Measurements from ENCODE around the gene ELOVL5.
"Not testable (repeated sequence)": the region's sequence is repeated elsewhere in the genome, so short reads cannot be mapped to it uniquely, and the experiment has no call there.

The ELOVL5 gene

GRCh38 chr6:53348371-53349208 lies at the start of gene ELOVL5:
Gene ELOVL5 (minus strand): TSS chr6:53348950. CDS start chr6:53295699, 53,251 bp downstream.
- DNase-seq = peak; percentile 100

GRCh38 chr6:53397283-53397682 lies 48.5 kb upstream of the ELOVL5 start:
- DNase-seq = no peak

GRCh38 chr6:53395986-53396385 lies 47.2 kb upstream of the ELOVL5 start:
- no peak for DNase-seq

- DNase-seq = no peak
Measured at GRCh38 chr6:53394704-53395103, 46.0 kb upstream of the ELOVL5 start.

- no peak for DNase-seq
Measured at GRCh38 chr6:53391170-53391569, 42.4 kb upstream of the ELOVL5 start.

GRCh38 chr6:53390010-53390409 lies 41.3 kb upstream of the ELOVL5 start:
- DNase-seq = no peak

- not testable (repeated sequence) for DNase-seq
Measured at GRCh38 chr6:53388615-53389014, 39.9 kb upstream of the ELOVL5 start.

- DNase-seq = no peak
Measured at GRCh38 chr6:53382421-53382820, 33.7 kb upstream of the ELOVL5 start.

- no peak for DNase-seq
Measured at GRCh38 chr6:53378208-53378607, 29.5 kb upstream of the ELOVL5 start.

GRCh38 chr6:53377793-53378192 lies 29.0 kb upstream of the ELOVL5 start:
- no peak for DNase-seq

GRCh38 chr6:53377289-53377688 lies 28.5 kb upstream of the ELOVL5 start:
- DNase-seq = no peak

- no peak for DNase-seq
Measured at GRCh38 chr6:53376661-53377226, 28.0 kb upstream of the ELOVL5 start.

GRCh38 chr6:53375847-53376246 lies 27.1 kb upstream of the ELOVL5 start:
- no peak for DNase-seq

GRCh38 chr6:53373638-53374037 lies 24.9 kb upstream of the ELOVL5 start:
- no peak for DNase-seq

GRCh38 chr6:53369876-53370515 lies 21.2 kb upstream of the ELOVL5 start:
- no peak for DNase-seq

- no peak for DNase-seq
Measured at GRCh38 chr6:53369051-53369450, 20.3 kb upstream of the ELOVL5 start.

GRCh38 chr6:53366128-53366641 lies 17.4 kb upstream of the ELOVL5 start:
- no peak for DNase-seq

- DNase-seq = no peak
Measured at GRCh38 chr6:53363341-53364079, 14.8 kb upstream of the ELOVL5 start.

GRCh38 chr6:53361549-53362031 lies 12.8 kb upstream of the ELOVL5 start:
- DNase-seq = peak; percentile 16

GRCh38 chr6:53360093-53360912 lies 11.6 kb upstream of the ELOVL5 start:
- peak; percentile 29 for DNase-seq

- no peak for DNase-seq
Measured at GRCh38 chr6:53359843-53360092, 11.0 kb upstream of the ELOVL5 start.
